HCT116 (cell line): ENCODE measurements around the gene NAPSA. TPM values are rescaled to one million over a fixed set of nuclear protein-coding genes. Genes with fewer than 3 reads are reported as not detected.

Experiments used
- ATAC-seq: fragments of 200-7000 bp; cut with Tn5 transposase; 2 replicates; pipeline ENCODE4 v1.9.1; 2020; ENCODE audit warnings: mild to moderate bottlenecking, moderate library complexity
- BruUV-seq: library from RNA; stranded (reverse); fragments of 400-500 nt; replicated peaks from 2 replicates; lab custom pipeline; 2021; lab: Mats Ljungman, UMichigan
- CTCF ChIA-PET: fragments of 300-600 bp; sonication (Branson Sonifier 250); formaldehyde crosslinking; loops from one replicate; lab custom pipeline; 2021; ENCODE audit warnings: antibody characterized with exemption; lab: Charles Lee
- POLR2A ChIA-PET: fragments of 300-600, 350-600 bp; sonication (Branson Sonifier 250); formaldehyde crosslinking; loops from one replicate; lab custom pipeline; 2021; ENCODE audit warnings: antibody characterized with exemption; lab: Charles Lee
- RAD21 ChIA-PET, 2 experiments: fragments of 300-600 bp; sonication (Branson Sonifier 250); formaldehyde crosslinking; loops; one replicate each; lab custom pipeline; 2023; ENCODE audit warnings: low total read pairs in 2 of 2; ENCODE audit not compliant: uncharacterized antibody in 2 of 2, unreplicated experiment in 2 of 2, low non-redundant PET in 1 of 2; lab: Charles Lee
- DNase-seq: peaks from one replicate; pipeline ENCODE4 v3.0.0-alpha.2; 2010; ENCODE audit warnings: low read depth, low spot score
- H2AFZ ChIP-seq: fragments of 200-600 bp; shearing (Covaris generic), sonication (generic); 2 replicates; pipeline ENCODE4 v1.6.1; 2017; ENCODE audit warnings: low read depth, mixed run types, mixed read lengths, antibody characterized with exemption, low read length; ENCODE audit not compliant: poor library complexity, severe bottlenecking
- H3K27ac ChIP-seq: 2 replicates; pipeline ENCODE4 v1.5.1; 2012; ENCODE audit warnings: low read depth, low read length
- H3K27me3 ChIP-seq: fragments of 200-600 bp; sonication (generic); 2 replicates; pipeline ENCODE4 v1.6.1; 2016; ENCODE audit warnings: mixed run types, low read length, mixed read lengths; ENCODE audit not compliant: insufficient read depth
- H3K36me3 ChIP-seq, 2 experiments: fragments of 200-500 bp in 1 of 2; fragments of 200-600 bp in 1 of 2; sonication (Bioruptor generic) in 1 of 2; sonication (generic) in 1 of 2; 2 replicates each; pipeline versions ENCODE4 v1.5.1 to v1.6.1; 2014 to 2016; ENCODE audit warnings: low read length in 2 of 2, inconsistent platforms in 1 of 2, mixed read lengths in 1 of 2, mixed run types in 1 of 2; ENCODE audit not compliant: insufficient read depth in 2 of 2, control insufficient read depth in 1 of 2
- H3K4me1 ChIP-seq, 2 experiments: fragments of 200-600 bp in 1 of 2; sonication (generic) in 1 of 2; 2 replicates each; pipeline versions ENCODE4 v1.5.1 to v1.6.1; 2012 to 2017; ENCODE audit warnings: low read length in 2 of 2, inconsistent platforms in 1 of 2, mild to moderate bottlenecking in 1 of 2, mixed read lengths in 1 of 2, mixed run types in 1 of 2, moderate library complexity in 1 of 2; ENCODE audit not compliant: insufficient read depth in 2 of 2, control insufficient read depth in 1 of 2
- H3K4me2 ChIP-seq: fragments of 200-600 bp; sonication (generic); 2 replicates; pipeline ENCODE4 v1.6.1; 2017; ENCODE audit warnings: mixed run types, low read length, mixed read lengths
- H3K4me3 ChIP-seq, 2 experiments: fragments of 200-600 bp in 1 of 2; sonication (generic) in 1 of 2; replicated peaks in 1 of 2; 2 replicates each; pipeline ENCODE4 v1.5.1; 2011 to 2016; ENCODE audit warnings: low read length in 2 of 2, control low read depth in 1 of 2, low read depth in 1 of 2, mild to moderate bottlenecking in 1 of 2, mixed read lengths in 1 of 2, mixed run types in 1 of 2
- H3K79me2 ChIP-seq: fragments of 200-600 bp; sonication (generic); 2 replicates; pipeline ENCODE4 v1.6.1; 2017; ENCODE audit warnings: mild to moderate bottlenecking, mixed run types, low read length, moderate library complexity, mixed read lengths; ENCODE audit not compliant: insufficient read depth
- H3K9ac ChIP-seq: fragments of 200-600 bp; sonication (generic); 2 replicates; pipeline ENCODE4 v1.6.1; 2016; ENCODE audit warnings: low read length, mixed read lengths
- H3K9me2 ChIP-seq: fragments of 200-600 bp; sonication (generic), shearing (Covaris generic); 2 replicates; pipeline ENCODE4 v1.6.1; 2017; ENCODE audit warnings: mixed run types, mild to moderate bottlenecking, moderate library complexity; ENCODE audit not compliant: insufficient read depth
- H3K9me3 ChIP-seq, 2 experiments: fragments of 200-500 bp in 1 of 2; fragments of 200-600 bp in 1 of 2; sonication (Bioruptor generic) in 1 of 2; sonication (generic) in 1 of 2; 2 replicates each; pipeline ENCODE4 v1.6.1; 2014 to 2017; ENCODE audit warnings: low read length in 2 of 2, mixed read lengths in 2 of 2, inconsistent platforms in 1 of 2, low read depth in 1 of 2, mild to moderate bottlenecking in 1 of 2, mixed run types in 1 of 2, moderate library complexity in 1 of 2; ENCODE audit not compliant: control insufficient read depth in 1 of 2, insufficient read depth in 1 of 2
- H4K20me1 ChIP-seq: fragments of 200-600 bp; sonication (generic), shearing (Covaris generic); 2 replicates; pipeline ENCODE4 v1.6.1; 2017; ENCODE audit warnings: mixed run types, mild to moderate bottlenecking, moderate library complexity; ENCODE audit not compliant: insufficient read depth
- CBX3 ChIP-seq: IDR thresholded peaks from 2 replicates; pipeline ENCODE4 v1.6.1; 2012; ENCODE audit warnings: low read depth
- CEBPB ChIP-seq: IDR thresholded peaks from 2 replicates; pipeline ENCODE4 v1.6.1; 2012; ENCODE audit warnings: low read depth
- CTCF ChIP-seq, 3 experiments: fragments of 200-600 bp in 1 of 3; sonication (generic) in 1 of 3; IDR thresholded peaks in 2 of 3; conservative IDR thresholded peaks in 1 of 3; 2 replicates each; pipeline ENCODE4 v1.5.1; 2012 to 2017; ENCODE audit warnings: low read depth in 2 of 3, low read length in 2 of 3, antibody characterized with exemption in 1 of 3, borderline replicate concordance in 1 of 3, control low read depth in 1 of 3, mild to moderate bottlenecking in 1 of 3, mixed read lengths in 1 of 3, mixed run types in 1 of 3, moderate library complexity in 1 of 3; ENCODE audit not compliant: insufficient read depth in 1 of 3
- EGR1 ChIP-seq: IDR thresholded peaks from 2 replicates; pipeline ENCODE4 v1.6.1; 2012; ENCODE audit warnings: low read depth
- ELF1 ChIP-seq: IDR thresholded peaks from 2 replicates; pipeline ENCODE4 v1.6.1; 2012; ENCODE audit warnings: low read depth, borderline replicate concordance
- EZH2 ChIP-seq: fragments of 200-600 bp; sonication (generic); IDR thresholded peaks from 2 replicates; pipeline ENCODE4 v1.6.1; 2017; ENCODE audit warnings: antibody characterized with exemption, mixed run types
- EZH2phosphoT487 ChIP-seq: fragments of 200-600 bp; IDR thresholded peaks from 2 replicates; pipeline ENCODE4 v1.6.1; 2018; ENCODE audit warnings: antibody characterized with exemption, borderline replicate concordance
- FOSL1 ChIP-seq: IDR thresholded peaks from 2 replicates; pipeline ENCODE4 v1.6.1; 2012; ENCODE audit warnings: low read depth
- MAX ChIP-seq: IDR thresholded peaks from 2 replicates; pipeline ENCODE4 v1.6.1; 2012
- POLR2AphosphoS5 ChIP-seq: IDR thresholded peaks from 2 replicates; pipeline ENCODE4 v1.6.1; 2011; ENCODE audit warnings: mild to moderate bottlenecking, low read depth, low read length, moderate library complexity
- RAD21 ChIP-seq: IDR thresholded peaks from 2 replicates; pipeline ENCODE4 v1.6.1; 2012; ENCODE audit warnings: low read depth, mild to moderate bottlenecking
- SIN3A ChIP-seq: IDR thresholded peaks from 2 replicates; pipeline ENCODE4 v1.6.1; 2012; ENCODE audit warnings: low read depth
- SP1 ChIP-seq: IDR thresholded peaks from 2 replicates; pipeline ENCODE4 v1.6.1; 2012; ENCODE audit warnings: low read depth
- TCF7L2 ChIP-seq: IDR thresholded peaks from 2 replicates; pipeline ENCODE4 v1.7.0; 2011; ENCODE audit warnings: borderline replicate concordance, inconsistent platforms; ENCODE audit not compliant: insufficient read depth, insufficient read length; ENCODE audit errors: extremely low read depth
- YY1 ChIP-seq: IDR thresholded peaks from 2 replicates; pipeline ENCODE4 v1.6.1; 2011; ENCODE audit warnings: low read length, low read depth, moderate library complexity, mild to moderate bottlenecking; ENCODE audit not compliant: insufficient replicate concordance; ENCODE audit errors: extremely low read depth
- ZFX ChIP-seq: fragments of 450-650 bp; IDR thresholded peaks from 2 replicates; pipeline ENCODE4 v1.6.1; 2017
- ZNF274 ChIP-seq: fragments of 200-500 bp; sonication (Bioruptor generic); IDR thresholded peaks from 2 replicates; pipeline ENCODE4 v1.6.1; 2014; ENCODE audit warnings: mild to moderate bottlenecking, low read depth, low read length, inconsistent platforms
- intact Hi-C: fragments of 100-400 bp; cut with micrococcal nuclease; formaldehyde crosslinking; loops from 2 replicates; pipeline ENCODE4 v1.10.0; 2022
- total RNA-seq: library from RNA; stranded (reverse); gene quantifications from one replicate; pipeline ENCODE4 v1.2.1, GENCODE V29; 2021; ENCODE audit not compliant: unreplicated experiment
- TF ChIP-seq, protein P1 (sequence below): IDR thresholded peaks from 2 replicates; pipeline ENCODE4 v1.6.1; 2011; ENCODE audit warnings: mild to moderate bottlenecking, low read length, moderate library complexity; ENCODE audit not compliant: insufficient replicate concordance; ENCODE audit errors: extremely low read depth

Gene NAPSA
- total RNA-seq, 1 experiment from 2014 or later = 4.4 TPM

GRCh38 chr19:50380137-50380536 is 14.7 kb upstream of the NAPSA start (continued):
- TF ChIP-seq EZH2 = no peak

GRCh38 chr19:50379602-50380001 is 14.2 kb upstream of the NAPSA start:
- ChIA-PET POLR2A (interaction anchor here (0.6 kb wide), 1 partner anchor 613 kb away, joined by 3 read pairs; the partner anchor contains the start of gene AP2A1), RAD21 (no interaction called here), CTCF (no interaction called here)
- no peak overlapping the region for H3K9ac ChIP-seq
- BruUV-seq = no TSS peak
- no peaks in the 10 kb centered on the region for H3K9me3 ChIP-seq
- H3K36me3 ChIP-seq = peaks cover 28 to 34% of the 10 kb centered on the region in 2 experiments
- DNase-seq = no peak
- no peak overlapping the region for H3K4me3 ChIP-seq
- no peak overlapping the region for H3K27ac ChIP-seq
- peaks cover 19% of the 10 kb centered on the region for H3K79me2 ChIP-seq
- ATAC-seq = no peak
- H3K4me2 ChIP-seq = no peak overlapping the region
- intact Hi-C loops = no loop called here
- H3K4me1 ChIP-seq = peaks cover 9 to 23% of the 10 kb centered on the region in 2 experiments; a peak in 3 of 4 replicates
- TF ChIP-seq, protein P1, sequence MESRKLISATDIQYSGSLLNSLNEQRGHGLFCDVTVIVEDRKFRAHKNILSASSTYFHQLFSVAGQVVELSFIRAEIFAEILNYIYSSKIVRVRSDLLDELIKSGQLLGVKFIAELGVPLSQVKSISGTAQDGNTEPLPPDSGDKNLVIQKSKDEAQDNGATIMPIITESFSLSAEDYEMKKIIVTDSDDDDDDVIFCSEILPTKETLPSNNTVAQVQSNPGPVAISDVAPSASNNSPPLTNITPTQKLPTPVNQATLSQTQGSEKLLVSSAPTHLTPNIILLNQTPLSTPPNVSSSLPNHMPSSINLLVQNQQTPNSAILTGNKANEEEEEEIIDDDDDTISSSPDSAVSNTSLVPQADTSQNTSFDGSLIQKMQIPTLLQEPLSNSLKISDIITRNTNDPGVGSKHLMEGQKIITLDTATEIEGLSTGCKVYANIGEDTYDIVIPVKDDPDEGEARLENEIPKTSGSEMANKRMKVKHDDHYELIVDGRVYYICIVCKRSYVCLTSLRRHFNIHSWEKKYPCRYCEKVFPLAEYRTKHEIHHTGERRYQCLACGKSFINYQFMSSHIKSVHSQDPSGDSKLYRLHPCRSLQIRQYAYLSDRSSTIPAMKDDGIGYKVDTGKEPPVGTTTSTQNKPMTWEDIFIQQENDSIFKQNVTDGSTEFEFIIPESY = no peak
- TF ChIP-seq EZH2phosphoT487 (no peak), CTCF (IDR thresholded peaks at IDR 0.05 in 2 of 3, conservative IDR thresholded peaks at IDR 0.05 in 1 of 3; ENCODE audit: borderline replicate concordance in 1 of 3, insufficient read depth in 1 of 3, low read depth in 2 of 3, low read length in 2 of 3) (no peak), SIN3A (no peak), EGR1 (no peak), CBX3 (no peak), SP1 (no peak), CEBPB (no peak), TCF7L2 (no peak), MAX (no peak), FOSL1 (no peak), RAD21 (no peak), ZNF274 (no peak), ZFX (no peak), YY1 (no peak), ELF1 (no peak), POLR2AphosphoS5 (no peak)
- H4K20me1 ChIP-seq = no peaks in the 10 kb centered on the region
- H3K9me2 ChIP-seq = no peaks in the 10 kb centered on the region
- no peaks in the 10 kb centered on the region for H3K27me3 ChIP-seq
- no peak overlapping the region for H2AFZ ChIP-seq
